ENCODE results near the gene TENM3.
A peak's percentile ranks its signal among the peaks of the same experiment; 100 is the strongest.

TENM3 gene

GRCh38 chr4:182443070-182443469 is 199.9 kb downstream of the TENM3 start:
- DNase-seq: no peak
- Mint-ChIP-seq H3K4me1 (peaks cover 9% of the 10 kb centered on the region), H3K27ac (no peak overlapping the region), H3K9me3 (no peaks in the 10 kb centered on the region), H3K4me3 (no peak overlapping the region), H3K27me3 (peaks cover 56% of the 10 kb centered on the region)
- no peak for ATAC-seq

GRCh38 chr4:182447767-182448280 is 204.6 kb downstream of the TENM3 start:
- H3K9me3 Mint-ChIP-seq: no peaks in the 10 kb centered on the region
- H3K27me3 Mint-ChIP-seq: peaks cover 89% of the 10 kb centered on the region
- H3K27ac Mint-ChIP-seq: no peak overlapping the region
- DNase-seq (peak in 1 of 2 donors; percentile 1), ATAC-seq (no peak)
- H3K4me3 Mint-ChIP-seq: peak overlapping the region; percentile 61 to 66
- H3K4me1 Mint-ChIP-seq: peaks cover 25% of the 10 kb centered on the region

GRCh38 chr4:182448281-182449151 is 205.3 kb downstream of the TENM3 start:
- H3K4me1 Mint-ChIP-seq: peaks cover 25% of the 10 kb centered on the region
- H3K27ac Mint-ChIP-seq: peak overlapping the region in 1 of 2 donors; percentile 63
- H3K9me3 Mint-ChIP-seq: no peaks in the 10 kb centered on the region
- peaks cover 82% of the 10 kb centered on the region for H3K27me3 Mint-ChIP-seq
- peak overlapping the region; percentile 75 to 87 for H3K4me3 Mint-ChIP-seq
- ATAC-seq: peak; percentile 87
- DNase-seq: peak; percentile 23 to 36

- DNase-seq (no peak), ATAC-seq (no peak)
- Mint-ChIP-seq H3K9me3 (no peaks in the 10 kb centered on the region), H3K27ac (no peak overlapping the region), H3K27me3 (peaks cover 79% of the 10 kb centered on the region), H3K4me1 (peaks cover 25% of the 10 kb centered on the region), H3K4me3 (peak overlapping the region; percentile 72 to 75)
Measured at GRCh38 chr4:182449186-182449929, 206.2 kb downstream of the TENM3 start.

- DNase-seq (no peak), ATAC-seq (no peak)
- H3K27me3 Mint-ChIP-seq: peaks cover 78% of the 10 kb centered on the region
- no peak overlapping the region for H3K27ac Mint-ChIP-seq
- H3K4me1 Mint-ChIP-seq: peaks cover 25% of the 10 kb centered on the region
- H3K9me3 Mint-ChIP-seq: no peaks in the 10 kb centered on the region
- peak overlapping the region; percentile 2 to 15 for H3K4me3 Mint-ChIP-seq
Measured at GRCh38 chr4:182449930-182450439, 206.8 kb downstream of the TENM3 start.

- H3K4me3 Mint-ChIP-seq: no peak overlapping the region
- H3K27ac Mint-ChIP-seq: no peak overlapping the region
- H3K9me3 Mint-ChIP-seq: no peaks in the 10 kb centered on the region
- H3K27me3 Mint-ChIP-seq: peaks cover 78% of the 10 kb centered on the region
- DNase-seq (no peak), ATAC-seq (no peak)
- H3K4me1 Mint-ChIP-seq: peaks cover 25% of the 10 kb centered on the region
Measured at GRCh38 chr4:182451441-182451840, 208.2 kb downstream of the TENM3 start.

- peaks cover 10% of the 10 kb centered on the region for H3K4me1 Mint-ChIP-seq
- ATAC-seq (no peak), DNase-seq (no peak)
- no peak overlapping the region for H3K4me3 Mint-ChIP-seq
- H3K27me3 Mint-ChIP-seq: peaks cover 59% of the 10 kb centered on the region
- no peak overlapping the region for H3K27ac Mint-ChIP-seq
- no peaks in the 10 kb centered on the region for H3K9me3 Mint-ChIP-seq
Measured at GRCh38 chr4:182453830-182454229, 210.6 kb downstream of the TENM3 start.

- H3K27ac Mint-ChIP-seq: no peak overlapping the region
- H3K9me3 Mint-ChIP-seq: no peaks in the 10 kb centered on the region
- H3K27me3 Mint-ChIP-seq: peaks cover 52% of the 10 kb centered on the region
- peaks cover 4% of the 10 kb centered on the region for H3K4me1 Mint-ChIP-seq
- H3K4me3 Mint-ChIP-seq: no peak overlapping the region
- no peak for ATAC-seq
- no peak for DNase-seq
Measured at GRCh38 chr4:182454440-182455013, 211.3 kb downstream of the TENM3 start.

GRCh38 chr4:182465114-182465513 is 221.9 kb downstream of the TENM3 start:
- Mint-ChIP-seq H3K9me3 (no peaks in the 10 kb centered on the region), H3K27me3 (no peaks in the 10 kb centered on the region), H3K4me3 (no peak overlapping the region), H3K27ac (peak overlapping the region in 1 of 2 donors; percentile 52), H3K4me1 (no peaks in the 10 kb centered on the region)
- DNase-seq: no peak
- ATAC-seq: no peak

- no peaks in the 10 kb centered on the region for H3K27me3 Mint-ChIP-seq
- ATAC-seq (no peak), DNase-seq (no peak)
- no peaks in the 10 kb centered on the region for H3K4me1 Mint-ChIP-seq
- no peak overlapping the region for H3K4me3 Mint-ChIP-seq
- no peaks in the 10 kb centered on the region for H3K9me3 Mint-ChIP-seq
- no peak overlapping the region for H3K27ac Mint-ChIP-seq
Measured at GRCh38 chr4:182465979-182466378, 222.8 kb downstream of the TENM3 start.

GRCh38 chr4:182470215-182470614 is 227.0 kb downstream of the TENM3 start:
- Mint-ChIP-seq H3K27me3 (no peaks in the 10 kb centered on the region), H3K4me3 (no peak overlapping the region), H3K9me3 (no peaks in the 10 kb centered on the region), H3K4me1 (no peaks in the 10 kb centered on the region), H3K27ac (no peak overlapping the region)
- DNase-seq (no peak), ATAC-seq (no peak)

GRCh38 chr4:182475539-182475938 is 232.3 kb downstream of the TENM3 start:
- H3K27ac Mint-ChIP-seq: no peak overlapping the region
- no peaks in the 10 kb centered on the region for H3K4me1 Mint-ChIP-seq
- no peak for ATAC-seq

GRCh38 chr4:182478475-182478874 is 235.3 kb downstream of the TENM3 start:
- H3K4me3 Mint-ChIP-seq: no peak overlapping the region
- DNase-seq: no peak
- no peaks in the 10 kb centered on the region for H3K4me1 Mint-ChIP-seq

More at GRCh38 chr4:182475539-182475938, 232.3 kb downstream of the TENM3 start:
- DNase-seq: no peak
- H3K27me3 Mint-ChIP-seq: peaks cover 5% of the 10 kb centered on the region
- H3K9me3 Mint-ChIP-seq: no peaks in the 10 kb centered on the region
- H3K4me3 Mint-ChIP-seq: no peak overlapping the region

GRCh38 chr4:182483685-182484084 is 240.5 kb downstream of the TENM3 start:
- ATAC-seq (no peak), DNase-seq (no peak)
- Mint-ChIP-seq H3K9me3 (peaks cover 0 to 4% of the 10 kb centered on the region in 2 donors), H3K27ac (no peak overlapping the region), H3K27me3 (peaks cover 13% of the 10 kb centered on the region), H3K4me3 (no peak overlapping the region), H3K4me1 (no peaks in the 10 kb centered on the region)

More at GRCh38 chr4:182478475-182478874, 235.3 kb downstream of the TENM3 start:
- no peaks in the 10 kb centered on the region for H3K9me3 Mint-ChIP-seq
- H3K27ac Mint-ChIP-seq: no peak overlapping the region
- ATAC-seq: no peak
- H3K27me3 Mint-ChIP-seq: peaks cover 5% of the 10 kb centered on the region

GRCh38 chr4:182486881-182487280 is 243.7 kb downstream of the TENM3 start:
- no peaks in the 10 kb centered on the region for H3K4me1 Mint-ChIP-seq
- DNase-seq: peak in 1 of 2 donors; percentile 11

More at GRCh38 chr4:182486881-182487280, 243.7 kb downstream of the TENM3 start:
- Mint-ChIP-seq H3K27me3 (peaks cover 14% of the 10 kb centered on the region), H3K4me3 (no peak overlapping the region), H3K27ac (no peak overlapping the region), H3K9me3 (peaks cover 0 to 4% of the 10 kb centered on the region in 2 donors)
- ATAC-seq: peak; percentile 64

All from stimulated activated naive CD8-positive, alpha-beta T cell treated with anti-CD3 and anti-CD28 coated beads, Interleukin-15, amount 100 ng/mL, for 72 hours (primary cell).